Kidney epithelial cell (primary cell): ENCODE results near the gene CLEC12A. TPM values are rescaled to one million over a fixed set of nuclear protein-coding genes. Genes with fewer than 3 reads are reported as not detected.
"Not testable (repeated sequence)": the region's sequence is repeated elsewhere in the genome, so short reads cannot be mapped to it uniquely, and the experiment has no call there.

Experiments used
- DNase-seq: peaks from one replicate; pipeline ENCODE4 v3.0.0-alpha.2; 2010; ENCODE audit warnings: low read depth
- H3K27me3 ChIP-seq: 2 replicates; pipeline ENCODE4 v1.6.0; 2011; ENCODE audit warnings: low read length; ENCODE audit not compliant: control insufficient read depth, insufficient read depth
- H3K36me3 ChIP-seq: 2 replicates; pipeline ENCODE4 v1.5.1; 2011; ENCODE audit warnings: low read length; ENCODE audit not compliant: control insufficient read depth, insufficient read depth
- H3K4me3 ChIP-seq: 2 replicates; pipeline ENCODE4 v1.5.1; 2011; ENCODE audit warnings: low read depth, mild to moderate bottlenecking, control low read depth, low read length
- total RNA-seq: library from RNA; depleted of rRNA; stranded (reverse); fragments of >200 nt; gene quantifications from 2 replicates; pipeline ENCODE4 v1.2.3, GENCODE V29; 2015
- TF ChIP-seq, protein P1 (sequence below): IDR thresholded peaks from 2 replicates; pipeline ENCODE4 v1.5.1; 2011; ENCODE audit warnings: mild to moderate bottlenecking, moderate library complexity, low read length, control low read depth, inconsistent platforms; ENCODE audit not compliant: insufficient read depth, poor library complexity, severe bottlenecking

Gene CLEC12A
- total RNA-seq, 1 donor from 2014 or later = not detected

DNA sequence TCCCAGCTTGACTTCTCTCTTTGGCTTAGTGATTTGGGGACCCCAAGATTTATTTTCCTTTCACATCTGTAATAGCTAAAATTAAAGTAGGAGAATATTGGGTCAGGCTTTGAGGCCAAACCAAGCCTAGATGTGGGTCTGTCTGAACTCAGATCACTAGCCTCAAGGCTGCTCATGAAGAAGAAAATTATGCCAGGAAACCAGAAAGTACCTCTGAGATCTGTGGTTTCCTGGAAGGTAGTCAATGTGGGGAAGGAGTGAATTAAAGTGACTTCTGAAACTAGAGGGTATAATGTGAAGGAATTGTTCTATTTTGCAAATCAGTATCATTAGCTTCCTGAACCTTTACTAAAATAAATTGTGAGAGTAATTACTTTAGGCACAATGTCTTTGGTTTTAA lies 13.4 kb upstream of the CLEC12A start:
- no peaks in the 10 kb centered on the region for H3K27me3 ChIP-seq
- no peak overlapping the region for H3K4me3 ChIP-seq
- H3K36me3 ChIP-seq = no peaks in the 10 kb centered on the region
- no peak for DNase-seq
- TF ChIP-seq, protein P1, sequence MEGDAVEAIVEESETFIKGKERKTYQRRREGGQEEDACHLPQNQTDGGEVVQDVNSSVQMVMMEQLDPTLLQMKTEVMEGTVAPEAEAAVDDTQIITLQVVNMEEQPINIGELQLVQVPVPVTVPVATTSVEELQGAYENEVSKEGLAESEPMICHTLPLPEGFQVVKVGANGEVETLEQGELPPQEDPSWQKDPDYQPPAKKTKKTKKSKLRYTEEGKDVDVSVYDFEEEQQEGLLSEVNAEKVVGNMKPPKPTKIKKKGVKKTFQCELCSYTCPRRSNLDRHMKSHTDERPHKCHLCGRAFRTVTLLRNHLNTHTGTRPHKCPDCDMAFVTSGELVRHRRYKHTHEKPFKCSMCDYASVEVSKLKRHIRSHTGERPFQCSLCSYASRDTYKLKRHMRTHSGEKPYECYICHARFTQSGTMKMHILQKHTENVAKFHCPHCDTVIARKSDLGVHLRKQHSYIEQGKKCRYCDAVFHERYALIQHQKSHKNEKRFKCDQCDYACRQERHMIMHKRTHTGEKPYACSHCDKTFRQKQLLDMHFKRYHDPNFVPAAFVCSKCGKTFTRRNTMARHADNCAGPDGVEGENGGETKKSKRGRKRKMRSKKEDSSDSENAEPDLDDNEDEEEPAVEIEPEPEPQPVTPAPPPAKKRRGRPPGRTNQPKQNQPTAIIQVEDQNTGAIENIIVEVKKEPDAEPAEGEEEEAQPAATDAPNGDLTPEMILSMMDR = no peak

DNA sequence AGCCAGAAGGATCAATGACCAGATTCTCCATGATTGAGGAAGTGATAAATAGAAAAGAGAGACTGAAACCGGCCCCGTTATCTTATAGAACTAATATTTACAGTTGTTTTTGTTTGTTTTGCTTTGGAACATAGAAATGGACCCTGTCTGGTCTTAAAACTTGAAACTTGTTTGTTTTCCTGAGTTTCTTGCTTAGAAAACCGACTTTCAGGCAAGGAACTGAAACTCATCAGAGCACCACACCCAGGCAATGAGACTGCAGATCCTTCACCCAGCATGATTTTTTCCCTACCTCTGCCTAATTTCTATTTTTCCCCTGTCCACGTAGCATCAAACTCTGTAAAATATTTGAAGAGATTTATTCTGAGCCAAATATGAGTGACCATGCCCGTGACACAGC lies 10.6 kb upstream of the CLEC12A start:
- H3K27me3 ChIP-seq = no peaks in the 10 kb centered on the region
- no peak for DNase-seq
- TF ChIP-seq, protein P1 = no peak
- no peak overlapping the region for H3K4me3 ChIP-seq
- H3K36me3 ChIP-seq = no peaks in the 10 kb centered on the region

DNA sequence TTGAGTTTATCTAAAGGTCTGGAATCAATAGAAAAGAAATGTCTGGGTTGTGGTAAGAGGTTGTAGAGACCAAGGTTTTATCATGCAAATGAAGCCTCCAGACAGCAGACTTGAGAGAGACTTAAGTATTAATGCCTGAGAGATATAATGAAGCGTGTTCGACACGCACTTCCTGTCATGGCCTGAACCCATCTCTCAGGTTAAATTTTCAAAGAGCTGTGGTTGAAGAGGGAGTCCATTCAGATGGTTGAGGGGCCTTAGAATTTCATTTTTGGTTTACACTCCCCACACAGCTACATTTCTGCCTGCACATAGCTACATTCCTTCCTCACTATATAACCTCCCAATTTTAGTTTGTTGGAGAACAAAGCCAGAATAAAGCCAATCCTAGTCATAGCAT lies 10.1 kb upstream of the CLEC12A start:
- TF ChIP-seq, protein P1 = no peak
- no peak for DNase-seq
- H3K27me3 ChIP-seq = no peaks in the 10 kb centered on the region

DNA sequence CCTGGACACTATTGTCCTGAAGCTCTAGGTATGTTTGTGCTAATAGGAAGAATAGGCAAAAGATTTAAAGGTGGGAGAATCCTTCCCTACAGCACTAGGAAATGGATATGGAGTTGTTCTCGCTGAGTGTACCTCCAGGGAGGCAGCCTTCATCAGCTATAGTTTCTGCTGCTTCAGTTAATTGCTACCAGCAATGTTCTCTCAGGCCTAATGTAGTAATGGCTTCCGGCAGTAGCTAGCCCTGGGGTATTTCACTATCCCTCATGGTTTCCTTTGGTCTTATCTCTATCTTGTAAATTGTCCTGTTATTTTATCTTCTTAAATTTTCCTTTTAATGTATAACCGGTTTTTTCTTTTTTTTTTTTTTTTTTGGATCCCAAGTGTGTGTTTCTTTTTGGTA lies 9.3 kb upstream of the CLEC12A start:
- H3K36me3 ChIP-seq = no peaks in the 10 kb centered on the region
- no peak overlapping the region for H3K4me3 ChIP-seq
- no peaks in the 10 kb centered on the region for H3K27me3 ChIP-seq
- DNase-seq = no peak
- TF ChIP-seq, protein P1 = no peak

More for the DNA sequence above, 10.1 kb upstream of the CLEC12A start:
- no peak overlapping the region for H3K4me3 ChIP-seq
- no peaks in the 10 kb centered on the region for H3K36me3 ChIP-seq

DNA sequence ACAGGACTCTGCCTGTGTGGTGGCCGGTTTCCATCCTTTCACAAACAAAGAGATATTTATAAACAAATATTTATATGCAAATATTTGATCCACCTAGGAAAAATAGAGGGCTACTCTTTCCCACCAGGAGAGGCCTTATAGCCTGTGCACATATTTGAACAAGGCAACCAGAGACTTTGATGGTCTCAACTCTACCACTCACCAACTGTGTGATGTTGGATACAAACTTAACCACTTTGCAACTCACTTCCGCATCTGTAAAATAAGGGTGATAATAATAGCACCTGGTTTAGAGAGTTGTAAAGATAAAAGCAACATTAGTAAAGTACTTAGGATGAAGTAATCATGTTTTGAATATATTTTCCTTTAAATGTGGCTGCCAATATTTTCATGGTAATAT lies 1.5 kb upstream of the CLEC12A start:
- TF ChIP-seq, protein P1 = no peak
- no peak overlapping the region for H3K4me3 ChIP-seq
- no peak for DNase-seq
- no peaks in the 10 kb centered on the region for H3K36me3 ChIP-seq
- H3K27me3 ChIP-seq = no peaks in the 10 kb centered on the region

DNA sequence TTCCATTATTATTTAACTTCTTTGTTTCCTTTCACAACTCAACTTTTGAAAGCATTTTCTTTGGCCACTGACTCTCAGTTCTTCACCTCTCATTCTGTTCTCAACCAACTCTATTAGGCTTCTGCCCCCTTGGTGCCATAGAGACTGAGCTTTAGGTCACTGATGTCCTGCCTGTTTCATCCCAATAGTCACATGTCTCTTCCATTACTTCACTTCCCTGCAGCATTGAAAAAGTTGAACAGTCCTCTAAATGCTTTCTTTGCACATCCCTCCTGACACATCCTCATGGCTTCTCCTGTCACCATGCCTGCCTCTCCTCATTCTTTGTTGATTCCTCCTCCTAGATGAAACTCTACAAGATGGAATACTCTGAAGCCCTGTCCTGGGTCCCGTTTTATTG lies 2.7 kb downstream of the CLEC12A start:
- DNase-seq = no peak

DNA sequence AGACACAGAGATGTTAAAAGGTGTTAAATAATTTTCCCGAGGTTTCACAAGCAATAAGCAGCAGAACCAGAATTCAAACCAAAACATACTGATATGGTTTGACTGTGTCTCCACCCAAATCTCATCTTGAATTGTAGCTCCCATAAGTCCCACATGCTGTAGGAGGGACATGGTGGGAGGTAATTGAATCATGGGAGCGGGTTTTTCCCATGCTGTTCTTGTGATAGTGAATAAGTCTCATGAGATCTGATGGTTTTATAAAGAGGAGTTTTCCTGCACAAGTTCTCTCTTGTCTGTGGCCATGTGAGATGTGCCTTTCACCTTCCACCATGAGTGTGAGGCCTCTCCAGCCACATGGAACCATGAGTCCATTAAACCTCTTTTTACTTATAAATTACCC lies 3.5 kb downstream of the CLEC12A start:
- not testable (repeated sequence) for H3K36me3 ChIP-seq, H3K4me3 ChIP-seq, DNase-seq, H3K27me3 ChIP-seq

More for the DNA sequence above, 2.7 kb downstream of the CLEC12A start:
- Histone ChIP-seq H3K36me3 (no peaks in the 10 kb centered on the region), H3K27me3 (no peaks in the 10 kb centered on the region), H3K4me3 (no peak overlapping the region)
- TF ChIP-seq, protein P1 = no peak
